HCT116 (cell line): ENCODE results near the gene SURF6. TPM values are rescaled to one million over a fixed set of nuclear protein-coding genes. Genes with fewer than 3 reads are reported as not detected.

Experiments used
- ATAC-seq: fragments of 200-7000 bp; cut with Tn5 transposase; 2 replicates; pipeline ENCODE4 v1.9.1; 2020; ENCODE audit warnings: mild to moderate bottlenecking, moderate library complexity
- BruUV-seq: library from RNA; stranded (reverse); fragments of 400-500 nt; replicated peaks from 2 replicates; lab custom pipeline; 2021; lab: Mats Ljungman, UMichigan
- CTCF ChIA-PET: fragments of 300-600 bp; sonication (Branson Sonifier 250); formaldehyde crosslinking; loops from one replicate; lab custom pipeline; 2021; ENCODE audit warnings: antibody characterized with exemption; lab: Charles Lee
- POLR2A ChIA-PET: fragments of 300-600, 350-600 bp; sonication (Branson Sonifier 250); formaldehyde crosslinking; loops from one replicate; lab custom pipeline; 2021; ENCODE audit warnings: antibody characterized with exemption; lab: Charles Lee
- RAD21 ChIA-PET, 2 experiments: fragments of 300-600 bp; sonication (Branson Sonifier 250); formaldehyde crosslinking; loops; one replicate each; lab custom pipeline; 2023; ENCODE audit warnings: low total read pairs in 2 of 2; ENCODE audit not compliant: uncharacterized antibody in 2 of 2, unreplicated experiment in 2 of 2, low non-redundant PET in 1 of 2; lab: Charles Lee
- DNase-seq: peaks from one replicate; pipeline ENCODE4 v3.0.0-alpha.2; 2010; ENCODE audit warnings: low read depth, low spot score
- H2AFZ ChIP-seq: fragments of 200-600 bp; shearing (Covaris generic), sonication (generic); 2 replicates; pipeline ENCODE4 v1.6.1; 2017; ENCODE audit warnings: low read depth, mixed run types, mixed read lengths, antibody characterized with exemption, low read length; ENCODE audit not compliant: poor library complexity, severe bottlenecking
- H3K27ac ChIP-seq: 2 replicates; pipeline ENCODE4 v1.5.1; 2012; ENCODE audit warnings: low read depth, low read length
- H3K27me3 ChIP-seq: fragments of 200-600 bp; sonication (generic); 2 replicates; pipeline ENCODE4 v1.6.1; 2016; ENCODE audit warnings: mixed run types, low read length, mixed read lengths; ENCODE audit not compliant: insufficient read depth
- H3K36me3 ChIP-seq, 2 experiments: fragments of 200-500 bp in 1 of 2; fragments of 200-600 bp in 1 of 2; sonication (Bioruptor generic) in 1 of 2; sonication (generic) in 1 of 2; 2 replicates each; pipeline versions ENCODE4 v1.5.1 to v1.6.1; 2014 to 2016; ENCODE audit warnings: low read length in 2 of 2, inconsistent platforms in 1 of 2, mixed read lengths in 1 of 2, mixed run types in 1 of 2; ENCODE audit not compliant: insufficient read depth in 2 of 2, control insufficient read depth in 1 of 2
- H3K4me1 ChIP-seq, 2 experiments: fragments of 200-600 bp in 1 of 2; sonication (generic) in 1 of 2; 2 replicates each; pipeline versions ENCODE4 v1.5.1 to v1.6.1; 2012 to 2017; ENCODE audit warnings: low read length in 2 of 2, inconsistent platforms in 1 of 2, mild to moderate bottlenecking in 1 of 2, mixed read lengths in 1 of 2, mixed run types in 1 of 2, moderate library complexity in 1 of 2; ENCODE audit not compliant: insufficient read depth in 2 of 2, control insufficient read depth in 1 of 2
- H3K4me2 ChIP-seq: fragments of 200-600 bp; sonication (generic); 2 replicates; pipeline ENCODE4 v1.6.1; 2017; ENCODE audit warnings: mixed run types, low read length, mixed read lengths
- H3K4me3 ChIP-seq, 2 experiments: fragments of 200-600 bp in 1 of 2; sonication (generic) in 1 of 2; replicated peaks in 1 of 2; 2 replicates each; pipeline ENCODE4 v1.5.1; 2011 to 2016; ENCODE audit warnings: low read length in 2 of 2, control low read depth in 1 of 2, low read depth in 1 of 2, mild to moderate bottlenecking in 1 of 2, mixed read lengths in 1 of 2, mixed run types in 1 of 2
- H3K79me2 ChIP-seq: fragments of 200-600 bp; sonication (generic); 2 replicates; pipeline ENCODE4 v1.6.1; 2017; ENCODE audit warnings: mild to moderate bottlenecking, mixed run types, low read length, moderate library complexity, mixed read lengths; ENCODE audit not compliant: insufficient read depth
- H3K9ac ChIP-seq: fragments of 200-600 bp; sonication (generic); 2 replicates; pipeline ENCODE4 v1.6.1; 2016; ENCODE audit warnings: low read length, mixed read lengths
- H3K9me2 ChIP-seq: fragments of 200-600 bp; sonication (generic), shearing (Covaris generic); 2 replicates; pipeline ENCODE4 v1.6.1; 2017; ENCODE audit warnings: mixed run types, mild to moderate bottlenecking, moderate library complexity; ENCODE audit not compliant: insufficient read depth
- H3K9me3 ChIP-seq, 2 experiments: fragments of 200-500 bp in 1 of 2; fragments of 200-600 bp in 1 of 2; sonication (Bioruptor generic) in 1 of 2; sonication (generic) in 1 of 2; 2 replicates each; pipeline ENCODE4 v1.6.1; 2014 to 2017; ENCODE audit warnings: low read length in 2 of 2, mixed read lengths in 2 of 2, inconsistent platforms in 1 of 2, low read depth in 1 of 2, mild to moderate bottlenecking in 1 of 2, mixed run types in 1 of 2, moderate library complexity in 1 of 2; ENCODE audit not compliant: control insufficient read depth in 1 of 2, insufficient read depth in 1 of 2
- H4K20me1 ChIP-seq: fragments of 200-600 bp; sonication (generic), shearing (Covaris generic); 2 replicates; pipeline ENCODE4 v1.6.1; 2017; ENCODE audit warnings: mixed run types, mild to moderate bottlenecking, moderate library complexity; ENCODE audit not compliant: insufficient read depth
- EGR1 ChIP-seq: IDR thresholded peaks from 2 replicates; pipeline ENCODE4 v1.6.1; 2012; ENCODE audit warnings: low read depth
- ELF1 ChIP-seq: IDR thresholded peaks from 2 replicates; pipeline ENCODE4 v1.6.1; 2012; ENCODE audit warnings: low read depth, borderline replicate concordance
- EZH2phosphoT487 ChIP-seq: fragments of 200-600 bp; IDR thresholded peaks from 2 replicates; pipeline ENCODE4 v1.6.1; 2018; ENCODE audit warnings: antibody characterized with exemption, borderline replicate concordance
- FOSL1 ChIP-seq: IDR thresholded peaks from 2 replicates; pipeline ENCODE4 v1.6.1; 2012; ENCODE audit warnings: low read depth
- POLR2A ChIP-seq: IDR thresholded peaks from 2 replicates; pipeline ENCODE4 v1.7.0; 2011; ENCODE audit warnings: borderline replicate concordance; ENCODE audit not compliant: insufficient read depth, insufficient read length; ENCODE audit errors: extremely low read depth
- SP1 ChIP-seq: IDR thresholded peaks from 2 replicates; pipeline ENCODE4 v1.6.1; 2012; ENCODE audit warnings: low read depth
- ZNF274 ChIP-seq: fragments of 200-500 bp; sonication (Bioruptor generic); IDR thresholded peaks from 2 replicates; pipeline ENCODE4 v1.6.1; 2014; ENCODE audit warnings: mild to moderate bottlenecking, low read depth, low read length, inconsistent platforms
- intact Hi-C: fragments of 100-400 bp; cut with micrococcal nuclease; formaldehyde crosslinking; loops from 2 replicates; pipeline ENCODE4 v1.10.0; 2022
- total RNA-seq: library from RNA; stranded (reverse); gene quantifications from one replicate; pipeline ENCODE4 v1.2.1, GENCODE V29; 2021; ENCODE audit not compliant: unreplicated experiment
- TF ChIP-seq, protein P1 (sequence below): IDR thresholded peaks from 2 replicates; pipeline ENCODE4 v1.6.1; 2012; ENCODE audit warnings: low read depth
- TF ChIP-seq, protein P2 (sequence below): IDR thresholded peaks from 2 replicates; pipeline ENCODE4 v1.6.1; 2012
- TF ChIP-seq, protein P3 (sequence below): IDR thresholded peaks from 2 replicates; pipeline ENCODE4 v1.6.1; 2011; ENCODE audit warnings: mild to moderate bottlenecking, low read length, moderate library complexity; ENCODE audit not compliant: insufficient replicate concordance; ENCODE audit errors: extremely low read depth
- TF ChIP-seq, protein P4 (sequence below): IDR thresholded peaks from 2 replicates; pipeline ENCODE4 v1.6.1; 2012

Gene SURF6
- total RNA-seq, 1 experiment from 2014 or later, result 30.1 TPM

DNA sequence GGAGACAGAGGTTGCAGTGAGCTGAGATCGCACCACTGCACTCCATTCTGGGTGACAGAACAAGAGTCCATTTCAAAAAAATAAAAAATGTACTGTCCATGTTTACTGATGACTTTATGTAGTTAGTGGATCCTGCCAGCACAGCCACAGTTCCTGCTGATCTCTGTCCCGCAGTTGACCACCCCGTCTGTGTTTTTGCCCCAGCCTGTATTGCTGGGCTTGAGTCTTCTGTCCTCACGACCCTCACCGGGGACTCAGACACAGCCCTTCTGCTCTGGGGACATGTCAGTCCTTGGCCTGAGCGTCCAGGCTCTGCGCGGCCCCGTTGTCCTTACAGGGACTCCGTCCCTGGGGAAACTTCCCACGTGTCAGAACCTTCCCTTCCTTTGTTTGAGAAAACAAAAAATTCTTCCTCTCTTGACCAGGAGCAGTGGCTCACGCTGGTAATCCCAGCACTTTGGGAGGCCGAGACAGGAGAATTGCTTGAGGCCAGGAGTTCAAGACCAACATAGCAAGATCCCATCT, 14.5 kb downstream of the SURF6 start:
- DNase-seq (no peak), ATAC-seq (no peak)
- TF ChIP-seq ZNF274 (no peak), SP1 (no peak), FOSL1 (no peak)
- TF ChIP-seq, protein P1, sequence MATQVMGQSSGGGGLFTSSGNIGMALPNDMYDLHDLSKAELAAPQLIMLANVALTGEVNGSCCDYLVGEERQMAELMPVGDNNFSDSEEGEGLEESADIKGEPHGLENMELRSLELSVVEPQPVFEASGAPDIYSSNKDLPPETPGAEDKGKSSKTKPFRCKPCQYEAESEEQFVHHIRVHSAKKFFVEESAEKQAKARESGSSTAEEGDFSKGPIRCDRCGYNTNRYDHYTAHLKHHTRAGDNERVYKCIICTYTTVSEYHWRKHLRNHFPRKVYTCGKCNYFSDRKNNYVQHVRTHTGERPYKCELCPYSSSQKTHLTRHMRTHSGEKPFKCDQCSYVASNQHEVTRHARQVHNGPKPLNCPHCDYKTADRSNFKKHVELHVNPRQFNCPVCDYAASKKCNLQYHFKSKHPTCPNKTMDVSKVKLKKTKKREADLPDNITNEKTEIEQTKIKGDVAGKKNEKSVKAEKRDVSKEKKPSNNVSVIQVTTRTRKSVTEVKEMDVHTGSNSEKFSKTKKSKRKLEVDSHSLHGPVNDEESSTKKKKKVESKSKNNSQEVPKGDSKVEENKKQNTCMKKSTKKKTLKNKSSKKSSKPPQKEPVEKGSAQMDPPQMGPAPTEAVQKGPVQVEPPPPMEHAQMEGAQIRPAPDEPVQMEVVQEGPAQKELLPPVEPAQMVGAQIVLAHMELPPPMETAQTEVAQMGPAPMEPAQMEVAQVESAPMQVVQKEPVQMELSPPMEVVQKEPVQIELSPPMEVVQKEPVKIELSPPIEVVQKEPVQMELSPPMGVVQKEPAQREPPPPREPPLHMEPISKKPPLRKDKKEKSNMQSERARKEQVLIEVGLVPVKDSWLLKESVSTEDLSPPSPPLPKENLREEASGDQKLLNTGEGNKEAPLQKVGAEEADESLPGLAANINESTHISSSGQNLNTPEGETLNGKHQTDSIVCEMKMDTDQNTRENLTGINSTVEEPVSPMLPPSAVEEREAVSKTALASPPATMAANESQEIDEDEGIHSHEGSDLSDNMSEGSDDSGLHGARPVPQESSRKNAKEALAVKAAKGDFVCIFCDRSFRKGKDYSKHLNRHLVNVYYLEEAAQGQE, result no peak
- H3K9me2 ChIP-seq, result no peaks in the 10 kb centered on the region
- no peak overlapping the region for H3K4me3 ChIP-seq
- H3K9ac ChIP-seq, result no peak overlapping the region
- intact Hi-C loops, result no loop called here
- H3K4me1 ChIP-seq, result no peaks in the 10 kb centered on the region
- H4K20me1 ChIP-seq, result no peaks in the 10 kb centered on the region
- ChIA-PET POLR2A (no interaction called here), CTCF (no interaction called here), RAD21 (no interaction called here)
- H3K9me3 ChIP-seq, result no peaks in the 10 kb centered on the region
- no peak overlapping the region for H3K4me2 ChIP-seq
- no TSS peak for BruUV-seq
- H3K27ac ChIP-seq, result no peak overlapping the region
- H3K79me2 ChIP-seq, result no peaks in the 10 kb centered on the region
- H3K27me3 ChIP-seq, result no peaks in the 10 kb centered on the region
- H3K36me3 ChIP-seq, result no peaks in the 10 kb centered on the region
- H2AFZ ChIP-seq, result no peak overlapping the region

DNA sequence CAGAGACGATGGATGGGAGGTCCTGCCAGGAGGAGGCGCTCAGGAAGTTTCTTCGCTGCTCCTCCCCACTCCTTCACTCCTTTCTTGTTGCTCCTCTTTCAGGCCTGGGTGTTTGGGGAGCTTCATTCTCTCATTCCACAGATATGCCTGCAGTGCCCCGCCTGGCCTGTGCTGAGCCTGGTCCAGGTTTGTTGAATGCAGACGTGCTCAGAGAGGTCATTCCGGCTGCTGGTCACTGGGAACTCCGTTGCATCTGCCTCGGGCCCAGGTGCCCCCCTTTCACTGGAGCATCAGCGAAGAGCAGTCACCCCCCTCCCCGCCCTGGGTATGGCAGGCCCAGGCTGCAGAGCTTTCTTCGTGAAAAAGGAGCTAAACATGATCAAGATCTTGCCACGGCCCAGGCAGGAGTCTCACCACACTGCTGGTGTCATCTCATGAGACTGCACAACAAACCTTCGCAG, 15.5 kb downstream of the SURF6 start:
- intact Hi-C loops, result no loop called here

More for the DNA sequence above, 15.5 kb downstream of the SURF6 start:
- Histone ChIP-seq H3K27ac (no peak overlapping the region), H3K4me2 (no peak overlapping the region), H4K20me1 (no peaks in the 10 kb centered on the region), H3K4me1 (no peaks in the 10 kb centered on the region), H3K4me3 (no peak overlapping the region), H3K27me3 (no peaks in the 10 kb centered on the region), H2AFZ (no peak overlapping the region), H3K36me3 (no peaks in the 10 kb centered on the region), H3K9me3 (no peaks in the 10 kb centered on the region), H3K9ac (no peak overlapping the region), H3K9me2 (no peaks in the 10 kb centered on the region), H3K79me2 (no peaks in the 10 kb centered on the region)
- peak; percentile 38; the same call in 1 of the 2 replicates for ATAC-seq
- ChIA-PET RAD21 (interaction anchor here in 1 of 2 experiments (1.2 kb wide), 1 partner anchor 134 kb away, joined by 3 read pairs; no protein-coding TSS in a partner anchor), POLR2A (no interaction called here), CTCF (interaction anchor here (0.8 kb wide), 1 partner anchor 134 kb away, joined by 3 read pairs; no protein-coding TSS in a partner anchor)
- no peak for DNase-seq
- TF ChIP-seq, protein P2, sequence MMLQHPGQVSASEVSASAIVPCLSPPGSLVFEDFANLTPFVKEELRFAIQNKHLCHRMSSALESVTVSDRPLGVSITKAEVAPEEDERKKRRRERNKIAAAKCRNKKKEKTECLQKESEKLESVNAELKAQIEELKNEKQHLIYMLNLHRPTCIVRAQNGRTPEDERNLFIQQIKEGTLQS, result no peak
- no peak for TF ChIP-seq EZH2phosphoT487
- TF ChIP-seq SP1, result no peak
- TF ChIP-seq, protein P3, sequence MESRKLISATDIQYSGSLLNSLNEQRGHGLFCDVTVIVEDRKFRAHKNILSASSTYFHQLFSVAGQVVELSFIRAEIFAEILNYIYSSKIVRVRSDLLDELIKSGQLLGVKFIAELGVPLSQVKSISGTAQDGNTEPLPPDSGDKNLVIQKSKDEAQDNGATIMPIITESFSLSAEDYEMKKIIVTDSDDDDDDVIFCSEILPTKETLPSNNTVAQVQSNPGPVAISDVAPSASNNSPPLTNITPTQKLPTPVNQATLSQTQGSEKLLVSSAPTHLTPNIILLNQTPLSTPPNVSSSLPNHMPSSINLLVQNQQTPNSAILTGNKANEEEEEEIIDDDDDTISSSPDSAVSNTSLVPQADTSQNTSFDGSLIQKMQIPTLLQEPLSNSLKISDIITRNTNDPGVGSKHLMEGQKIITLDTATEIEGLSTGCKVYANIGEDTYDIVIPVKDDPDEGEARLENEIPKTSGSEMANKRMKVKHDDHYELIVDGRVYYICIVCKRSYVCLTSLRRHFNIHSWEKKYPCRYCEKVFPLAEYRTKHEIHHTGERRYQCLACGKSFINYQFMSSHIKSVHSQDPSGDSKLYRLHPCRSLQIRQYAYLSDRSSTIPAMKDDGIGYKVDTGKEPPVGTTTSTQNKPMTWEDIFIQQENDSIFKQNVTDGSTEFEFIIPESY, result no peak
- TF ChIP-seq ELF1, result no peak
- no peak for TF ChIP-seq EGR1
- TF ChIP-seq, protein P4, sequence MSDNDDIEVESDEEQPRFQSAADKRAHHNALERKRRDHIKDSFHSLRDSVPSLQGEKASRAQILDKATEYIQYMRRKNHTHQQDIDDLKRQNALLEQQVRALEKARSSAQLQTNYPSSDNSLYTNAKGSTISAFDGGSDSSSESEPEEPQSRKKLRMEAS, result no peak
- TF ChIP-seq FOSL1, result no peak
- no peak for TF ChIP-seq POLR2A
- no TSS peak for BruUV-seq
